ENCODE results near the gene MYLK2. TPM values are rescaled to one million over a fixed set of nuclear protein-coding genes. Genes with fewer than 3 reads are reported as not detected.
"Not testable (repeated sequence)": the region's sequence is repeated elsewhere in the genome, so short reads cannot be mapped to it uniquely, and the experiment has no call there.

MYLK2 gene
- total and polyA plus RNA-seq, 4 donors, result 0.30 to 8.1 TPM; not detected in 2

DNA sequence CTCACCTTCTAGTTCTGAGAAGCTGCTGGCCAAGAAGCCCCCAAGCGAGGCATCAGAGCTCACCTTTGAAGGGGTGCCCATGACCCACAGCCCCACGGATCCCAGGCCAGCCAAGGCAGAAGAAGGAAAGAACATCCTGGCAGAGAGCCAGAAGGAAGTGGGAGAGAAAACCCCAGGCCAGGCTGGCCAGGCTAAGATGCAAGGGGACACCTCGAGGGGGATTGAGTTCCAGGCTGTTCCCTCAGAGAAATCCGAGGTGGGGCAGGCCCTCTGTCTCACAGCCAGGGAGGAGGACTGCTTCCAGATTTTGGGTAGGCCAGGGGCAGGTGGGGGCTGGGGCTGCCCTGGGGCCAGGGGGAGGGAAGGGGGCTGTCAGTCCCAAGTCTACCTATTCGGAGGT is 2.3 kb downstream of the MYLK2 start:
- intact Hi-C loops (cut with DNase I), result loop anchor here (5.0 to 10.0 kb wide), 3 partner anchors 87 to 271 kb away; partner anchors contain the start of gene TPX2 (in 1 of the 2)
- Histone ChIP-seq H3K9me3 (ENCODE audit: control insufficient read depth, low read length) (no peaks in the 10 kb centered on the region), H3K4me1 (ENCODE audit: control insufficient read depth in 1 of 2, insufficient read depth in 2 of 2, low read length in 2 of 2) (no peaks in the 10 kb centered on the region), H3K27ac (ENCODE audit: low read depth in 1 of 2, low read length in 2 of 2) (no peak overlapping the region), H3K4me3 (ENCODE audit: low read length in 2 of 2) (no peak overlapping the region), H3K36me3 (ENCODE audit: control insufficient read depth in 1 of 2, insufficient read depth in 2 of 2, low read length in 1 of 2) (no peaks in the 10 kb centered on the region), H3K27me3 (ENCODE audit: control insufficient read depth in 1 of 2, insufficient read depth in 2 of 2, low read length in 1 of 2) (no peaks in the 10 kb centered on the region)
- 28 to 31% methylated on average over 5 of the region's 5 CpGs for WGBS, 2 donors
- ATAC-seq (ENCODE audit: low FRiP score), result no peak
- DNase-seq, result no peak

DNA sequence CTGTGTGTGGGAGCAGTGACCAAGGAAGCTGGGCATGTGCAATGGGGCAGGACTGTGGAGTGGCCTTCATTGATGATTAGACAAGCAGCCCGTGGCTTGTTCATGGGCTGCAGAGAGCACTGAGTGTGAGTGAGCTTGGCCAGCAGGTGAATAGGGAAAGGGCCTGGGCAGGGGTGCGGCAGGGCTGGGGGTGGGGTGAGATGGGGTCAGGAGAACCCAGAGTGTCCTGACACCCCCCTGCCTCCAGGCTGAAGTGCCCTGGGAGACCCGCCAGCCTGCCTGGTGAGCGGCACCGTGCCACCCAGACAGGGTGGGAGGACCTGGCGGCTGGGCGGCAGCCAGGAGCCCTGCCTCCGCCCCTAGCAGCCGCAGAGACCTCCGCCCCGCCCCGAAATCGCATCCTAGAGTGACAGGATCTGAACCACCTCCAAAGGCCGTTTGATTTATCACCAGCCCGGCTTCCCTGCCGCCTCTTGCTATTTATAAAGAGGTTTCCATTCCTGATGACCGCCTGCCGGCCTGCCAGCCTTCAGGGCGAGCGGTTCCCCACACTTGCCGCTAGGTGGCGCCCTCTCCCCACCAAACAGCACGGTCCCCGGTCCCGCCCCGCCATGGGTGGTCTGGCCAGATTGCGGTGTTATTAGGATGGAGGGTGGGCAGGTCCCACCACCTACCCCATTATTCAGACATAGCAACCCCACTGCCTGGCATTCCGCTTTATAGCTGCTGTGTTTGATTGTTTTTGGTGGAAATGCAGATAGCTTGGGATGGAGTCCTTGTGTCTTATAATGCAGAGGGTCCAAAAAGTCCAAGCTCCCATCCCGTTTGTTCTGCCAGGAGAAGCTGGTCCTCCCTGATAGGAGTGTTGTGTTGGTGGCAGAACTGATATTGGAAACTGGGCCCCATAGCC is 3.5 kb downstream of the MYLK2 start:
- DNase-seq (peak; percentile 87 to 96), ATAC-seq (ENCODE audit: low FRiP score) (peak; percentile 93)
- Histone ChIP-seq H3K4me3 (ENCODE audit: low read length in 2 of 2) (no peak overlapping the region), H3K4me1 (ENCODE audit: control insufficient read depth in 1 of 2, insufficient read depth in 2 of 2, low read length in 2 of 2) (no peaks in the 10 kb centered on the region), H3K27ac (ENCODE audit: low read depth in 1 of 2, low read length in 2 of 2) (peak overlapping the region in 1 of 2 donors; percentile 62), H3K9me3 (ENCODE audit: control insufficient read depth, low read length) (no peaks in the 10 kb centered on the region), H3K27me3 (ENCODE audit: control insufficient read depth in 1 of 2, insufficient read depth in 2 of 2, low read length in 1 of 2) (no peaks in the 10 kb centered on the region), H3K36me3 (ENCODE audit: control insufficient read depth in 1 of 2, insufficient read depth in 2 of 2, low read length in 1 of 2) (no peaks in the 10 kb centered on the region)
- 1% methylated on average over 27 to 29 of the region's 29 CpGs for WGBS, 2 donors
- intact Hi-C loops (cut with DNase I), result loop anchor here (1.0 to 10.0 kb wide), 7 partner anchors 22 to 270 kb away; partner anchors contain the start of genes FOXS1 (in 1 of the 2), PDRG1 (in 1 of the 2) and TPX2 (in 1 of the 2)

DNA sequence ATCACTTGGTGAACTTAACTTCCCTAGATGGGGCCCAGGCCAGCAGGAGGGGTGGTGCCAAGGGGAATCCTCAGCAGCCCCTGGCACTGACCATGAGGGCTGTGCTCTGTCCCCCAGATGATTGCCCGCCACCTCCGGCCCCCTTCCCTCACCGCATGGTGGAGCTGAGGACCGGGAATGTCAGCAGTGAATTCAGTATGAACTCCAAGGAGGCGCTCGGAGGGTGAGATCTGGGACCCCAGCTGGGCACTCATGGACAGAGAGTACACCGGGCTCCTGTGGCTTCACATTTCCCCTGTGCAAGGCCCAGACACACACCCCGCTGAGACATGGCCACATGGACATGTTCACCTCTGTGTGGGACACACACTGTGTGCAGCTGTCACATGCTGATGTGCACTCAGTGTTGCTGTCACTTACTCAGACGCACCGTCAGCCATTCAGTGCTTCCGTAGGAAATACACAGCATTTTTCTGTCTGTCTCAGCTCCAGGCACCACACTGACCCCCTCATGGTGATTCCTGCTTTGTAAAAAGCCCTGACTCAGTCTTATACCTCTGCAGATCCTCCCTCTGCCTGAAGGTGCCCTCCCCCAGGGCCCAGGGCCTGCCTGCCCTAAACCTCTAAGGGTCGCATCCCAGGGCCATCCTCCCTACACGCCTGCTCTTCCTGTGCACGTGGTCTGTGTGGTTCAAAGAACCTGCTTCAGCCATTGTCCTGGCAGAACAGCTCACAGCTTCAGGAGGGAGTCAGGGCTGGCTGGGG is 4.4 kb downstream of the MYLK2 start:
- Histone ChIP-seq H3K27me3 (ENCODE audit: control insufficient read depth in 1 of 2, insufficient read depth in 2 of 2, low read length in 1 of 2) (no peaks in the 10 kb centered on the region), H3K4me3 (ENCODE audit: low read length in 2 of 2) (no peak overlapping the region), H3K4me1 (ENCODE audit: control insufficient read depth in 1 of 2, insufficient read depth in 2 of 2, low read length in 2 of 2) (no peaks in the 10 kb centered on the region), H3K27ac (ENCODE audit: low read depth in 1 of 2, low read length in 2 of 2) (no peak overlapping the region), H3K36me3 (ENCODE audit: control insufficient read depth in 1 of 2, insufficient read depth in 2 of 2, low read length in 1 of 2) (no peaks in the 10 kb centered on the region), H3K9me3 (ENCODE audit: control insufficient read depth, low read length) (no peaks in the 10 kb centered on the region)
- DNase-seq, result peak in 1 of 2 donors; percentile 47
- WGBS, 2 donors, result 30 to 32% methylated on average over 14 of the region's 14 CpGs
- intact Hi-C loops (cut with DNase I), result loop anchor here (2.0 to 10.0 kb wide), 6 partner anchors 21 to 269 kb away; partner anchors contain the start of genes PDRG1 (in 2 of the 2), FOXS1 (in 1 of the 2) and TPX2 (in 1 of the 2)
- no peak for ATAC-seq (ENCODE audit: low FRiP score)

GRCh38 chr20:31824125-31824485 is 4.9 kb downstream of the MYLK2 start:
- WGBS, 2 donors, result 78 to 82% methylated on average over 4 of the region's 4 CpGs
- intact Hi-C loops (cut with DNase I), result loop anchor here (2.0 to 10.0 kb wide), 4 partner anchors 89 to 268 kb away; partner anchors contain the start of genes PDRG1 (in 1 of the 2) and TPX2 (in 1 of the 2)
- no peak for DNase-seq

GRCh38 chr20:31824554-31825313 is 5.6 kb downstream of the MYLK2 start:
- no peak for DNase-seq
- H3K36me3 ChIP-seq (ENCODE audit: control insufficient read depth in 1 of 2, insufficient read depth in 2 of 2, low read length in 1 of 2), result no peaks in the 10 kb centered on the region
- H3K27ac ChIP-seq (ENCODE audit: low read depth in 1 of 2, low read length in 2 of 2), result no peak overlapping the region
- H3K4me1 ChIP-seq (ENCODE audit: control insufficient read depth in 1 of 2, insufficient read depth in 2 of 2, low read length in 2 of 2), result no peaks in the 10 kb centered on the region
- H3K4me3 ChIP-seq (ENCODE audit: low read length in 2 of 2), result no peak overlapping the region
- no peaks in the 10 kb centered on the region for H3K27me3 ChIP-seq (ENCODE audit: control insufficient read depth in 1 of 2, insufficient read depth in 2 of 2, low read length in 1 of 2)
- no peak for ATAC-seq (ENCODE audit: low FRiP score)
- WGBS, 2 donors, result 41 to 47% methylated on average over 14 of the region's 14 CpGs
- H3K9me3 ChIP-seq (ENCODE audit: control insufficient read depth, low read length), result no peaks in the 10 kb centered on the region
- intact Hi-C loops (cut with DNase I), result loop anchor here (2.0 to 10.0 kb wide), 4 partner anchors 90 to 268 kb away; partner anchors contain the start of genes PDRG1 (in 1 of the 2) and TPX2 (in 1 of the 2)

More at GRCh38 chr20:31824125-31824485, 4.9 kb downstream of the MYLK2 start:
- no peak for ATAC-seq (ENCODE audit: low FRiP score)
- Histone ChIP-seq H3K27me3 (ENCODE audit: control insufficient read depth in 1 of 2, insufficient read depth in 2 of 2, low read length in 1 of 2) (no peaks in the 10 kb centered on the region), H3K4me1 (ENCODE audit: control insufficient read depth in 1 of 2, insufficient read depth in 2 of 2, low read length in 2 of 2) (no peaks in the 10 kb centered on the region), H3K27ac (ENCODE audit: low read depth in 1 of 2, low read length in 2 of 2) (no peak overlapping the region), H3K9me3 (ENCODE audit: control insufficient read depth, low read length) (no peaks in the 10 kb centered on the region), H3K4me3 (ENCODE audit: low read length in 2 of 2) (no peak overlapping the region), H3K36me3 (ENCODE audit: control insufficient read depth in 1 of 2, insufficient read depth in 2 of 2, low read length in 1 of 2) (no peaks in the 10 kb centered on the region)

GRCh38 chr20:31826074-31826473 is 6.9 kb downstream of the MYLK2 start:
- DNase-seq, result no peak
- no peaks in the 10 kb centered on the region for H3K9me3 ChIP-seq (ENCODE audit: control insufficient read depth, low read length)
- H3K27ac ChIP-seq (ENCODE audit: low read depth in 1 of 2, low read length in 2 of 2), result no peak overlapping the region
- H3K4me3 ChIP-seq (ENCODE audit: low read length in 2 of 2), result no peak overlapping the region
- ATAC-seq (ENCODE audit: low FRiP score), result no peak
- H3K27me3 ChIP-seq (ENCODE audit: control insufficient read depth in 1 of 2, insufficient read depth in 2 of 2, low read length in 1 of 2), result no peaks in the 10 kb centered on the region
- intact Hi-C loops (cut with DNase I), result loop anchor here in 1 of 2 donors (10.0 kb wide), 1 partner anchor 91 kb away; the partner anchor contains the start of gene TPX2
- H3K4me1 ChIP-seq (ENCODE audit: control insufficient read depth in 1 of 2, insufficient read depth in 2 of 2, low read length in 2 of 2), result no peaks in the 10 kb centered on the region
- 93 to 98% methylated on average over 5 of the region's 5 CpGs for WGBS, 2 donors
- H3K36me3 ChIP-seq (ENCODE audit: control insufficient read depth in 1 of 2, insufficient read depth in 2 of 2, low read length in 1 of 2), result no peaks in the 10 kb centered on the region

- intact Hi-C loops (cut with DNase I), result loop anchor here in 1 of 2 donors (10.0 kb wide), 1 partner anchor 92 kb away; the partner anchor contains the start of gene TPX2
Observed at GRCh38 chr20:31827059-31827458, 7.9 kb downstream of the MYLK2 start.

DNA sequence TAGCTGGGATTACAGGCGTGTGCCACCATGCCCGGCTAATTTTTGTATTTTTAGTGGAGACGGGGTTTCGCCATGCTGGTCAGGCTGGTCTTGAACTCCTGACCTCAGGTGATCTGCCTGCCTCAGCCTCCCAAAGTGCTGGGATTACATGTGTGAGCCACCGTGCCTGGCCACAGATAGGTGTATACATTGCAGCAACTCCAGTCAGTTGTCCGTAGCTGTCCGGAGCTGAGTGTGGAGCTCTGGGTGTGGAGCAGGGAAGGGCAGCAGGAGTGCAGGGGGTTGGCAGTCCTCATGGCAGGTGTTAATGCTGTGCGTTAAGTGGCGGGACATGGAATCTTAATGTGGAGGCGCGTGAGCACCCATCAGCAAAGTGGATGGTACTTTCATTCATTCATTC is 8.9 kb downstream of the MYLK2 start:
- not testable (repeated sequence) for H3K4me1 ChIP-seq (ENCODE audit: control insufficient read depth in 1 of 2, insufficient read depth in 2 of 2, low read length in 2 of 2); ATAC-seq (ENCODE audit: low FRiP score); H3K4me3 ChIP-seq (ENCODE audit: low read length in 2 of 2); DNase-seq; H3K36me3 ChIP-seq (ENCODE audit: control insufficient read depth in 1 of 2, insufficient read depth in 2 of 2, low read length in 1 of 2); H3K9me3 ChIP-seq (ENCODE audit: control insufficient read depth, low read length); H3K27me3 ChIP-seq (ENCODE audit: control insufficient read depth in 1 of 2, insufficient read depth in 2 of 2, low read length in 1 of 2); H3K27ac ChIP-seq (ENCODE audit: low read depth in 1 of 2, low read length in 2 of 2)
- 96% methylated on average over 11 of the region's 11 CpGs for WGBS, 2 donors
- intact Hi-C loops (cut with DNase I), result loop anchor here in 1 of 2 donors (10.0 kb wide), 1 partner anchor 93 kb away; the partner anchor contains the start of gene TPX2

More at GRCh38 chr20:31827059-31827458, 7.9 kb downstream of the MYLK2 start:
- ATAC-seq (ENCODE audit: low FRiP score) (no peak), DNase-seq (no peak)
- WGBS, 2 donors, result 66 to 78% methylated on average over 2 of the region's 2 CpGs
- Histone ChIP-seq H3K4me1 (ENCODE audit: control insufficient read depth in 1 of 2, insufficient read depth in 2 of 2, low read length in 2 of 2) (no peaks in the 10 kb centered on the region), H3K36me3 (ENCODE audit: control insufficient read depth in 1 of 2, insufficient read depth in 2 of 2, low read length in 1 of 2) (no peaks in the 10 kb centered on the region), H3K9me3 (ENCODE audit: control insufficient read depth, low read length) (no peaks in the 10 kb centered on the region), H3K27ac (ENCODE audit: low read depth in 1 of 2, low read length in 2 of 2) (no peak overlapping the region), H3K4me3 (ENCODE audit: low read length in 2 of 2) (no peak overlapping the region), H3K27me3 (ENCODE audit: control insufficient read depth in 1 of 2, insufficient read depth in 2 of 2, low read length in 1 of 2) (no peaks in the 10 kb centered on the region)
